ENCODE results near the gene KANTR.

DNA sequence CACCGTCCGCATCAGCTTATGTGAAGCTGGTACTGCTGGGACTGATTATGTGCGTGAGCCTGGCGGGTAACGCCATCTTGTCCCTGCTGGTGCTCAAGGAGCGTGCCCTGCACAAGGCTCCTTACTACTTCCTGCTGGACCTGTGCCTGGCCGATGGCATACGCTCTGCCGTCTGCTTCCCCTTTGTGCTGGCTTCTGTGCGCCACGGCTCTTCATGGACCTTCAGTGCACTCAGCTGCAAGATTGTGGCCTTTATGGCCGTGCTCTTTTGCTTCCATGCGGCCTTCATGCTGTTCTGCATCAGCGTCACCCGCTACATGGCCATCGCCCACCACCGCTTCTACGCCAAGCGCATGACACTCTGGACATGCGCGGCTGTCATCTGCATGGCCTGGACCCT is 17.3 kb upstream of the KANTR start:
- TF ChIP-seq, protein P1, sequence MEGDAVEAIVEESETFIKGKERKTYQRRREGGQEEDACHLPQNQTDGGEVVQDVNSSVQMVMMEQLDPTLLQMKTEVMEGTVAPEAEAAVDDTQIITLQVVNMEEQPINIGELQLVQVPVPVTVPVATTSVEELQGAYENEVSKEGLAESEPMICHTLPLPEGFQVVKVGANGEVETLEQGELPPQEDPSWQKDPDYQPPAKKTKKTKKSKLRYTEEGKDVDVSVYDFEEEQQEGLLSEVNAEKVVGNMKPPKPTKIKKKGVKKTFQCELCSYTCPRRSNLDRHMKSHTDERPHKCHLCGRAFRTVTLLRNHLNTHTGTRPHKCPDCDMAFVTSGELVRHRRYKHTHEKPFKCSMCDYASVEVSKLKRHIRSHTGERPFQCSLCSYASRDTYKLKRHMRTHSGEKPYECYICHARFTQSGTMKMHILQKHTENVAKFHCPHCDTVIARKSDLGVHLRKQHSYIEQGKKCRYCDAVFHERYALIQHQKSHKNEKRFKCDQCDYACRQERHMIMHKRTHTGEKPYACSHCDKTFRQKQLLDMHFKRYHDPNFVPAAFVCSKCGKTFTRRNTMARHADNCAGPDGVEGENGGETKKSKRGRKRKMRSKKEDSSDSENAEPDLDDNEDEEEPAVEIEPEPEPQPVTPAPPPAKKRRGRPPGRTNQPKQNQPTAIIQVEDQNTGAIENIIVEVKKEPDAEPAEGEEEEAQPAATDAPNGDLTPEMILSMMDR (conservative IDR thresholded peaks at IDR 0.05; ENCODE audit: low read depth, low read length), result no peak
- TF ChIP-seq EZH2phosphoT487 (IDR thresholded peaks at IDR 0.05; ENCODE audit: borderline replicate concordance, low read length) (no peak), EZH2 (IDR thresholded peaks at IDR 0.05; ENCODE audit: low read length, unreplicated experiment) (no peak)

Data from PC-3 (cell line).